Neutrophil (primary cell): ENCODE measurements around the gene SLC39A9.
A peak's percentile ranks its signal among the peaks of the same experiment; 100 is the strongest.

Experiments
- H3K27ac ChIP-seq: fragments of 200-600 bp; sonication (generic); 2 replicates; pipeline ENCODE4 v1.5.1; 2016; ENCODE audit warnings: mild to moderate bottlenecking, moderate library complexity
- H3K27me3 ChIP-seq: fragments of 200-600 bp; sonication (generic); 2 replicates; pipeline ENCODE4 v1.6.0; 2016; ENCODE audit warnings: mild to moderate bottlenecking
- H3K36me3 ChIP-seq: fragments of 200-600 bp; sonication (generic); 2 replicates; pipeline ENCODE4 v1.5.1; 2017
- H3K4me1 ChIP-seq, 2 experiments: fragments of 200-600 bp in 1 of 2; sonication (generic) in 1 of 2; 1 replicate in 1 of 2; 2 replicates in 1 of 2; pipeline versions ENCODE4 v1.5.1 to v1.6.1; 2013 to 2016; ENCODE audit warnings: low read depth in 1 of 2, low read length in 1 of 2, mild to moderate bottlenecking in 1 of 2, moderate library complexity in 1 of 2; ENCODE audit not compliant: control insufficient read depth in 1 of 2, insufficient read depth in 1 of 2
- H3K4me3 ChIP-seq, 2 experiments: fragments of 200-600 bp in 1 of 2; sonication (generic) in 1 of 2; 1 replicate in 1 of 2; 2 replicates in 1 of 2; pipeline ENCODE4 v1.5.1; 2013 to 2016; ENCODE audit warnings: low read depth in 1 of 2, low read length in 1 of 2, mild to moderate bottlenecking in 1 of 2, moderate library complexity in 1 of 2
- H3K9me3 ChIP-seq: fragments of 200-600 bp; sonication (generic); 2 replicates; pipeline ENCODE4 v1.5.1; 2016
- TF ChIP-seq, protein P1 (sequence below): fragments of 200-600 bp; sonication (generic); IDR thresholded peaks from 2 replicates; pipeline ENCODE4 v1.5.1; 2016; ENCODE audit warnings: antibody characterized with exemption

The SLC39A9 gene

DNA sequence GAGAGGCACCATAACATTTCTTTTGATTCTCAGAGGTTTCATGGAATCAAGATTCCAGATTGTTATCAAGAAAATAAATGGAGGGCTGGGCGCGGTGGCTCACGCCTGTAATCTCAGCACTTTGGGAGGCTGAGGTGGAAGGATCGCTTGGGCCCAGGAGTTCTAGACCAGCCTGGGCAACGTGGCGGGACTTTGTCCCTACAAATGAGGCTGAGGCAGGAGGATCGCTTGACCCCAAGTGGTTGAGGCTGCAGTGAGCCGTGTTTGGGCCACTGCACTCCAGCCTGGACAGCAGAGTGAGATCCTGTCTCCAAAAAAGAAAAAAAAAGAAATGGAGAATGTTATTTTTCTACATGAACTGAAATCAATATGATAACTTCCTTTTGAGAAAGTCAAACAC, 1.3 kb downstream of the SLC39A9 start:
- TF ChIP-seq, protein P1, sequence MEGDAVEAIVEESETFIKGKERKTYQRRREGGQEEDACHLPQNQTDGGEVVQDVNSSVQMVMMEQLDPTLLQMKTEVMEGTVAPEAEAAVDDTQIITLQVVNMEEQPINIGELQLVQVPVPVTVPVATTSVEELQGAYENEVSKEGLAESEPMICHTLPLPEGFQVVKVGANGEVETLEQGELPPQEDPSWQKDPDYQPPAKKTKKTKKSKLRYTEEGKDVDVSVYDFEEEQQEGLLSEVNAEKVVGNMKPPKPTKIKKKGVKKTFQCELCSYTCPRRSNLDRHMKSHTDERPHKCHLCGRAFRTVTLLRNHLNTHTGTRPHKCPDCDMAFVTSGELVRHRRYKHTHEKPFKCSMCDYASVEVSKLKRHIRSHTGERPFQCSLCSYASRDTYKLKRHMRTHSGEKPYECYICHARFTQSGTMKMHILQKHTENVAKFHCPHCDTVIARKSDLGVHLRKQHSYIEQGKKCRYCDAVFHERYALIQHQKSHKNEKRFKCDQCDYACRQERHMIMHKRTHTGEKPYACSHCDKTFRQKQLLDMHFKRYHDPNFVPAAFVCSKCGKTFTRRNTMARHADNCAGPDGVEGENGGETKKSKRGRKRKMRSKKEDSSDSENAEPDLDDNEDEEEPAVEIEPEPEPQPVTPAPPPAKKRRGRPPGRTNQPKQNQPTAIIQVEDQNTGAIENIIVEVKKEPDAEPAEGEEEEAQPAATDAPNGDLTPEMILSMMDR: no peak
- H3K4me3 ChIP-seq: peak overlapping the region in 1 of 2 experiments; percentile 85
- peaks cover 39% of the 10 kb centered on the region in 2 experiments for H3K4me1 ChIP-seq
- no peak overlapping the region for H3K27ac ChIP-seq
- H3K27me3 ChIP-seq: no peaks in the 10 kb centered on the region
- peaks cover 11% of the 10 kb centered on the region for H3K36me3 ChIP-seq
- H3K9me3 ChIP-seq: no peaks in the 10 kb centered on the region

DNA sequence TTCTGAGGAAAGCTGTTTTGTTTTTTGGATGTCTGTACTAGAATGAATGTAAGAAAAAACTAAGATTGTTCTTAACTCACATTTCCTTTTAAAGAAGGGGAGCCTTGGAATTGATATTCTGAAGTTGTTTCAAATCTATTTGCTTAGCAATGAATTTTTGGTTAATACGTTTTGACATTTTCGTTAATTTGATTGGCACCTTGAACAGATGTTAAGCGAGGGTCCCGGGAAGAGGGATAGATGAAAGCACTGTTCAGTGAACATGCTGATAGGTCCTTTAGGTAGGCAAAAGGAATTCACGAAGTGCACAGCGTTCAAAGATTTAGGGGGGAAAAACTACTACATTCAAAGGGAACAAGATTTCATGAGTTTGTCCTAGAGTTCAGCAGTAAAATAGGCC, 1.7 kb downstream of the SLC39A9 start:
- TF ChIP-seq, protein P1: no peak
- peaks cover 11% of the 10 kb centered on the region for H3K36me3 ChIP-seq
- no peaks in the 10 kb centered on the region for H3K9me3 ChIP-seq
- H3K27ac ChIP-seq: no peak overlapping the region
- H3K27me3 ChIP-seq: no peaks in the 10 kb centered on the region
- H3K4me3 ChIP-seq: no peak overlapping the region
- H3K4me1 ChIP-seq: peaks cover 39% of the 10 kb centered on the region in 2 experiments

DNA sequence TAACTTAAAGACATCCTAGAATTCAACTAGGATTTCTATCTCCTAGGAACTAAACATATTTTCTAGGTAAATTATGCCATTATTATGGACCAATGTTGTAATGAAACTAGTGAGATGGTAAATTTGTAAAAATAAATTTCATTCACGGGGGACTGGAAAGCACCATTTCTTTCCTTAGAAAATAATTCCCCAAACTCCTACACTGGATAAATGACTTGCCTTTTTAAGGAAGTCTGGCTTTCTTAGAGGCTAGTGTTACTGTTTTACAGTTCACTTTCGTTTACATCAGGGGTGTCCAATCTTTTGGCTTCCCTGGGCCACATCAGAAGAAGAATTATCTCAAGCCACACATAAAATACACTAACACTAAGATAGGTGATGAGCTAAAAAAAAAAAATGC, 3.3 kb downstream of the SLC39A9 start:
- Histone ChIP-seq H3K27ac (no peak overlapping the region), H3K4me1 (peaks cover 35 to 39% of the 10 kb centered on the region in 2 experiments), H3K4me3 (no peak overlapping the region), H3K27me3 (no peaks in the 10 kb centered on the region), H3K9me3 (no peaks in the 10 kb centered on the region), H3K36me3 (peaks cover 7% of the 10 kb centered on the region)
- TF ChIP-seq, protein P1: no peak

DNA sequence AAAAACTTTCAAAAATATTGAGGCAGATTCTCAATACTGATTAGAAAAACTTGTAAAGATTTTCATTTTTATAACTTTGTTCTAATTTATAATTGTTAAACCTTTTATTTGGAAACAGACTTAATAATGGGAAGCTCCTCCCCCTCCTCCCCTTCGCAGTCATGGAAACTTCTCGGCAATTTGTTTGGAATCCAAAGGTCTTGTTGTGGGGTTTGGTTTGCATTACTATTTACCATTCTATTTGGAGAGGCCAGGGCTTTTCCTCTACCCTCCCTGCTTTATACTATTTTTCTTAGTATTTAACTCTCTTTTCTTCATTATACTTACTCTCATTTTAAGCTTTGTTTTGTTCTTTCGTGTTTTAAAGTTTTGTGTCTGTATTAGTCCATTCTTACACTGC, 6.0 kb downstream of the SLC39A9 start:
- H3K27me3 ChIP-seq: no peaks in the 10 kb centered on the region
- peaks cover 7% of the 10 kb centered on the region for H3K36me3 ChIP-seq
- peaks cover 24 to 32% of the 10 kb centered on the region in 2 experiments for H3K4me1 ChIP-seq
- no peak overlapping the region for H3K4me3 ChIP-seq
- no peaks in the 10 kb centered on the region for H3K9me3 ChIP-seq
- TF ChIP-seq, protein P1: no peak
- no peak overlapping the region for H3K27ac ChIP-seq

DNA sequence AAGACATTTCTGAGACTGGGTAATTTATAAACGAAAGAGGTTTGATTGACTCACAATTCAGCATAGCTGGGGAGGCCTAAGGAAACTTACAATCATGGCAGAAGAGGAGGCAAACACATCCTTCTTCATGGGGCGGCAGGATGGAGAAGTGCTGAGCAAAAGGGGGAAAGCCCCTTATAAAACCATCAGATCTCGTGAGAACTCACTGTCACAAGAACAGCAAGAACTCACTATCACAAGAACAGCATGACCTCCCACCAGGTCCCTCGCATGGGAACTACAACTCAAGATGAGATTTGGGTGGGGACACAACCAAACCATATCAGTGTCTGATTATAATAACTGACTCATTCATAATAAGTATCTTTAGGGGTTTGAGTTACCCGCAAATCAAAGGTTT, 6.4 kb downstream of the SLC39A9 start:
- peaks cover 23 to 32% of the 10 kb centered on the region in 2 experiments for H3K4me1 ChIP-seq
- H3K9me3 ChIP-seq: no peaks in the 10 kb centered on the region
- H3K36me3 ChIP-seq: peaks cover 7% of the 10 kb centered on the region
- no peak overlapping the region for H3K4me3 ChIP-seq
- H3K27ac ChIP-seq: no peak overlapping the region
- H3K27me3 ChIP-seq: no peaks in the 10 kb centered on the region
- TF ChIP-seq, protein P1: no peak

DNA sequence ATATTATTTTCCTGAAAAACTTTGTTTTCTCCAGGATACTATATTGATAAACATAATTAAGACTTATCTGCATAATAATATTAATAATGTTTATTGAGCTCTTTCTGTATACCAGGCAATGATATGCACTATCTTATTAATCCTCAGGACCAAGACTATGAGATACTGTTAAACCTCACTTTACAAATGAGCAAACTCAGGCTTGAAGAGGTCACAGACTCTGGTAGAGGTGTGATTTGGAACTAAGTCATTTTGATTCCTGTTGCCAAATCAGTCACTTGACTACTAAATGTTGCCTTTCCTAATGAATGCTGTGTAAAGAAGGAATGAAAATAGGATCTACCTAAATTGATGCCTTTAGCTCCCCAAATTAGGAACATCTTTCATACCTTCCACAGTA, 7.3 kb downstream of the SLC39A9 start:
- no peaks in the 10 kb centered on the region for H3K9me3 ChIP-seq

More for the DNA sequence above, 7.3 kb downstream of the SLC39A9 start:
- no peak overlapping the region for H3K27ac ChIP-seq
- H3K36me3 ChIP-seq: peaks cover 7% of the 10 kb centered on the region
- TF ChIP-seq, protein P1: no peak
- H3K27me3 ChIP-seq: no peaks in the 10 kb centered on the region
- H3K4me3 ChIP-seq: no peak overlapping the region
- H3K4me1 ChIP-seq: peaks cover 21 to 31% of the 10 kb centered on the region in 2 experiments
